ENCODE data around the gene SSH2. TPM values are rescaled to one million over a fixed set of nuclear protein-coding genes. Genes with fewer than 3 reads are reported as not detected.

The SSH2 gene
- total and polyA plus RNA-seq, 2 of the 13 experiments (the other 11 are each of a cell fraction or from before 2014, with no cell fraction given) = 6.0 to 6.4 TPM

GRCh38 chr17:29613352-29613837, 316.6 kb downstream of the SSH2 start (continued):
- TF ChIP-seq, protein P1, sequence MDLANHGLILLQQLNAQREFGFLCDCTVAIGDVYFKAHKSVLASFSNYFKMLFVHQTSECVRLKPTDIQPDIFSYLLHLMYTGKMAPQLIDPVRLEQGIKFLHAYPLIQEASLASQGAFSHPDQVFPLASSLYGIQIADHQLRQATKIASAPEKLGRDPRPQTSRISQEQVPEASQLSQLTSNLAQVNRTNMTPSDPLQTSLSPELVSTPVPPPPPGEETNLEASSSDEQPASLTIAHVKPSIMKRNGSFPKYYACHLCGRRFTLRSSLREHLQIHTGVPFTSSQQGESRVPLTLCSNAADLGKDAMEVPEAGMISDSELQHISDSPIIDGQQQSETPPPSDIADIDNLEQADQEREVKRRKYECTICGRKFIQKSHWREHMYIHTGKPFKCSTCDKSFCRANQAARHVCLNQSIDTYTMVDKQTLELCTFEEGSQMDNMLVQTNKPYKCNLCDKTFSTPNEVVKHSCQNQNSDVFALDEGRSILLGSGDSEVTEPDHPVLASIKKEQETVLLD (CRISPR knock-in tag; IDR thresholded peaks at IDR 0.05; ENCODE audit: low read depth) = 0 out of 2 replicates have a peak, but pooled peaks have one; percentile 25
- TF ChIP-seq ZNF660 (CRISPR knock-in tag; IDR thresholded peaks at IDR 0.05; ENCODE audit: borderline replicate concordance, low read depth) (no peak), ZNF296 (CRISPR knock-in tag; conservative IDR thresholded peaks at IDR 0.05) (no peak), MNT (IDR thresholded peaks at IDR 0.05) (0 out of 2 replicates have a peak, but pooled peaks have one; percentile 32), TBX3 (IDR thresholded peaks at IDR 0.05; ENCODE audit: borderline replicate concordance) (no peak), KDM4B (CRISPR knock-in tag; IDR thresholded peaks at IDR 0.05) (no peak), ZNF367 (CRISPR knock-in tag; IDR thresholded peaks at IDR 0.05; ENCODE audit: borderline replicate concordance) (no peak; the same call in 1 of the 2 replicates), ZNF224 (CRISPR knock-in tag; IDR thresholded peaks at IDR 0.05) (no peak), ZBTB21 (CRISPR knock-in tag; IDR thresholded peaks at IDR 0.05) (no peak), KLF11 (CRISPR knock-in tag; IDR thresholded peaks at IDR 0.05) (no peak), ZNF124 (CRISPR knock-in tag; IDR thresholded peaks at IDR 0.05) (no peak), ISL2 (CRISPR knock-in tag; IDR thresholded peaks at IDR 0.05) (0 out of 2 replicates have a peak, but pooled peaks have one; percentile 34), BCL6 (CRISPR knock-in tag; IDR thresholded peaks at IDR 0.05) (peak; percentile 52), SP5 (CRISPR knock-in tag; IDR thresholded peaks at IDR 0.05; ENCODE audit: borderline replicate concordance, low read depth) (peak; percentile 80; the same call in 1 of the 2 replicates), TBX2 (CRISPR knock-in tag; IDR thresholded peaks at IDR 0.05; ENCODE audit: borderline replicate concordance) (peak; percentile 65; the same call in 1 of the 2 replicates), EP300 (IDR thresholded peaks at IDR 0.05; ENCODE audit: low read depth in 2 of 2, low read length in 2 of 2) (0 out of 4 replicates have a peak, but pooled peaks of 1 of the 2 experiments have one; percentile 13), EP300 (CRISPR knock-in tag; IDR thresholded peaks at IDR 0.05; ENCODE audit: borderline replicate concordance) (no peak), SUZ12 (IDR thresholded peaks at IDR 0.05; ENCODE audit: low read depth, low read length) (no peak), HOXA7 (CRISPR knock-in tag; IDR thresholded peaks at IDR 0.05) (no peak), ZNF263 (CRISPR knock-in tag; IDR thresholded peaks at IDR 0.05) (peak; percentile 85), DBP (CRISPR knock-in tag; IDR thresholded peaks at IDR 0.05; ENCODE audit: not compliant biosample characterization) (no peak), ELF4 (CRISPR knock-in tag; IDR thresholded peaks at IDR 0.05; ENCODE audit: borderline replicate concordance) (no peak), PAF1 (CRISPR knock-in tag; IDR thresholded peaks at IDR 0.05) (no peak), ZNF616 (CRISPR knock-in tag; IDR thresholded peaks at IDR 0.05; ENCODE audit: low read depth) (peak; percentile 84), ZKSCAN1 (IDR thresholded peaks at IDR 0.05; ENCODE audit: low read length) (no peak), ZNF747 (CRISPR knock-in tag; IDR thresholded peaks at IDR 0.05; ENCODE audit: borderline replicate concordance) (peak; percentile 58; the same call in 1 of the 2 replicates), ZNF333 (CRISPR knock-in tag; IDR thresholded peaks at IDR 0.05; ENCODE audit: borderline replicate concordance) (no peak), POLR2G (IDR thresholded peaks at IDR 0.05; ENCODE audit: low read depth, low read length) (no peak)
- TF ChIP-seq, protein P2, sequence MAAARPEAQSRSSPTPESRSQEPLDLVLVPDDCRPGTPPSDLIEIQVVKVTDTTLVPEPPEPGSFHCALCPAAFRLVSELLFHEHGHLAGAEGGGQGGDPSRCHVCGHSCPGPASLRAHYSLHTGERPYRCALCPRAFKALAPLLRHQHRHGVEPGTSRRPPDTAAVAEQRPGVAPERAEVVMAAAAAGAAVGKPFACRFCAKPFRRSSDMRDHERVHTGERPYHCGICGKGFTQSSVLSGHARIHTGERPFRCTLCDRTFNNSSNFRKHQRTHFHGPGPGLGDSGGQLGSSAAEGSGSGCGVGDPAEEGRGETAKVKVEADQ (CRISPR knock-in tag; IDR thresholded peaks at IDR 0.05; ENCODE audit: borderline replicate concordance) = peak; percentile 77; the same call in 1 of the 2 replicates

Measured in HepG2 (cell line).